G401.6 (cell line): ENCODE measurements around the gene PRM2.
"Not testable (repeated sequence)": the region's sequence is repeated elsewhere in the genome, so short reads cannot be mapped to it uniquely, and the experiment has no call there.

Experiments used
- FAIRE-seq: peaks from 2 replicates; lab custom pipeline; 2012; peaks lifted over from hg19 to GRCh38; lab: Jason Lieb, UNC

Gene PRM2

GRCh38 chr16:11307639-11308492, 31.6 kb upstream of the PRM2 start:
- FAIRE-seq = no peak

GRCh38 chr16:11306997-11307638, 30.8 kb upstream of the PRM2 start:
- FAIRE-seq = no peak

GRCh38 chr16:11306381-11306780, 30.1 kb upstream of the PRM2 start:
- FAIRE-seq = no peak

GRCh38 chr16:11303405-11304138, 27.3 kb upstream of the PRM2 start:
- FAIRE-seq = no peak

- FAIRE-seq = no peak
Measured at GRCh38 chr16:11302977-11303376, 26.7 kb upstream of the PRM2 start.

GRCh38 chr16:11301645-11302501, 25.6 kb upstream of the PRM2 start:
- no peak for FAIRE-seq

- FAIRE-seq = no peak
Measured at GRCh38 chr16:11300560-11300892, 24.2 kb upstream of the PRM2 start.

- FAIRE-seq = no peak
Measured at GRCh38 chr16:11299865-11300559, 23.7 kb upstream of the PRM2 start.

- not testable (repeated sequence) for FAIRE-seq
Measured at GRCh38 chr16:11298950-11299547, 22.8 kb upstream of the PRM2 start.

- no peak for FAIRE-seq
Measured at GRCh38 chr16:11298143-11298900, 22.0 kb upstream of the PRM2 start.

- no peak for FAIRE-seq
Measured at GRCh38 chr16:11297492-11298142, 21.3 kb upstream of the PRM2 start.

GRCh38 chr16:11296706-11297491, 20.6 kb upstream of the PRM2 start:
- FAIRE-seq = no peak

- FAIRE-seq = no peak
Measured at GRCh38 chr16:11296351-11296705, 20.0 kb upstream of the PRM2 start.

- FAIRE-seq = no peak
Measured at GRCh38 chr16:11295672-11296071, 19.4 kb upstream of the PRM2 start.

GRCh38 chr16:11292076-11292748, 15.9 kb upstream of the PRM2 start:
- FAIRE-seq = no peak

- FAIRE-seq = no peak
Measured at GRCh38 chr16:11291091-11291703, 14.9 kb upstream of the PRM2 start.

GRCh38 chr16:11290102-11290893, 14.0 kb upstream of the PRM2 start:
- FAIRE-seq = no peak
